ENCODE measurements around the gene IL34. TPM values are rescaled to one million over a fixed set of nuclear protein-coding genes. Genes with fewer than 3 reads are reported as not detected.

The IL34 gene
- total RNA-seq, 1 experiment from 2014 or later, result not detected

DNA sequence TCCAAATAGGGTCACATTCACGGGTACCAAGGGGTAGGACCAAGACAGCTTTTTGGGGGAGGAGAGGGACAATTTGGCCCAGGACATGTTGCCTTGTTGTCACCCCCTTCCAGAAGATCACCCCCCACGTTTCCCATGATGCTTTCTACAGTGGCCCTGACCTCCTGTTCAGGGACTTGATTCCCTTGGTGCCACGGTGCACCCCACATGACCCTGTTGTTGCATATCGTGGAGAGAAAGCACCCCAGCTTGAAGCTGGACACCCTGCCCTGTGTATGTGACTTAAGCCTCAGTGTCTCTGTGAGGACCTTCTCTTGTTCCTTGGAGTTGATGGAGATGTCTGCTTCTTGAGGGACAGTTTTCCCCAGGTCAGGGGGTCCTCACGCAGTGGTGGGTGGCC lies 12.6 kb downstream of the IL34 start:
- Histone ChIP-seq H3K4me3 (ENCODE audit: low read length) (no peak overlapping the region), H3K4me1 (ENCODE audit: low read length) (no peaks in the 10 kb centered on the region), H2AFZ (ENCODE audit: low read length) (no peak overlapping the region), H3K79me2 (ENCODE audit: low read length) (no peaks in the 10 kb centered on the region), H3K9me3 (ENCODE audit: low read length) (no peaks in the 10 kb centered on the region), H3K27ac (ENCODE audit: low read length) (no peak overlapping the region), H3K36me3 (ENCODE audit: insufficient read depth, low read length) (no peaks in the 10 kb centered on the region), H3K9ac (ENCODE audit: low read length) (no peak overlapping the region), H3K4me2 (ENCODE audit: low read depth, low read length, poor library complexity, severe bottlenecking) (no peak overlapping the region), H3K9me2 (replicated peaks; ENCODE audit: insufficient read depth, low read length) (no peaks in the 10 kb centered on the region), H3K27me3 (ENCODE audit: low read length) (no peaks in the 10 kb centered on the region), H4K20me1 (ENCODE audit: insufficient read depth, low read depth, low read length) (no peaks in the 10 kb centered on the region)
- no peak for DNase-seq

DNA sequence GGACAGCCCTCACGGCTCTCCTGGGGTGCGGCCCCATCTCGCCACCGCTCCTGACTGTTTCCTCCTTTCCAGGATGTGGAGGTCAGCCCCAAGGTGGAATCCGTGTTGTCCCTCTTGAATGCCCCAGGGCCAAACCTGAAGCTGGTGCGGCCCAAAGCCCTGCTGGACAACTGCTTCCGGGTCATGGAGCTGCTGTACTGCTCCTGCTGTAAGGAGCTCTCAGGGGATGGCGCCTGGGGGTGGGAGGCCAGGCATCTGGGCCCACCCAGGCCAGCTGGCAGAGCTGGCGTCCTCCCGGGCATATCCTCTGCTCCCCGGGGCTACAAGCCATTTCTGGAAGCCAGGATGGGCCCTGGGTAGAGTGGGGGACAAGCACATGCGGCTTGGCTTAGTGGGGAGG lies 13.2 kb downstream of the IL34 start:
- no peak for DNase-seq
- no peaks in the 10 kb centered on the region for H3K4me1 ChIP-seq (ENCODE audit: low read length)
- no peaks in the 10 kb centered on the region for H3K9me2 ChIP-seq (replicated peaks; ENCODE audit: insufficient read depth, low read length)

DNA sequence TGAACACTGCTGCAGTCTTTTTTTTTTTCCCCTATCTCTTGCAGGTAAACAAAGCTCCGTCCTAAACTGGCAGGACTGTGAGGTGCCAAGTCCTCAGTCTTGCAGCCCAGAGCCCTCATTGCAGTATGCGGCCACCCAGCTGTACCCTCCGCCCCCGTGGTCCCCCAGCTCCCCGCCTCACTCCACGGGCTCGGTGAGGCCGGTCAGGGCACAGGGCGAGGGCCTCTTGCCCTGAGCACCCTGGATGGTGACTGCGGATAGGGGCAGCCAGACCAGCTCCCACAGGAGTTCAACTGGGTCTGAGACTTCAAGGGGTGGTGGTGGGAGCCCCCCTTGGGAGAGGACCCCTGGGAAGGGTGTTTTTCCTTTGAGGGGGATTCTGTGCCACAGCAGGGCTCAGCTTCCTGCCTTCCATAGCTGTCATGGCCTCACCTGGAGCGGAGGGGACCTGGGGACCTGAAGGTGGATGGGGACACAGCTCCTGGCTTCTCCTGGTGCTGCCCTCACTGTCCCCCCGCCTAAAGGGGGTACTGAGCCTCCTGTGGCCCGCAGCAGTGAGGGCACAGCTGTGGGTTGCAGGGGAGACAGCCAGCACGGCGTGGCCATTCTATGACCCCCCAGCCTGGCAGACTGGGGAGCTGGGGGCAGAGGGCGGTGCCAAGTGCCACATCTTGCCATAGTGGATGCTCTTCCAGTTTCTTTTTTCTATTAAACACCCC lies 13.8 kb downstream of the IL34 start:
- H2AFZ ChIP-seq (ENCODE audit: low read length), result no peak overlapping the region
- no peaks in the 10 kb centered on the region for H3K9me3 ChIP-seq (ENCODE audit: low read length)
- H3K4me2 ChIP-seq (ENCODE audit: low read depth, low read length, poor library complexity, severe bottlenecking), result no peak overlapping the region
- no peak overlapping the region for H3K4me3 ChIP-seq (ENCODE audit: low read length)
- no peak for DNase-seq
- no peaks in the 10 kb centered on the region for H3K4me1 ChIP-seq (ENCODE audit: low read length)
- H3K36me3 ChIP-seq (ENCODE audit: insufficient read depth, low read length), result no peaks in the 10 kb centered on the region
- H3K9ac ChIP-seq (ENCODE audit: low read length), result no peak overlapping the region
- H4K20me1 ChIP-seq (ENCODE audit: insufficient read depth, low read depth, low read length), result no peaks in the 10 kb centered on the region
- H3K79me2 ChIP-seq (ENCODE audit: low read length), result no peaks in the 10 kb centered on the region
- H3K27me3 ChIP-seq (ENCODE audit: low read length), result no peaks in the 10 kb centered on the region
- no peaks in the 10 kb centered on the region for H3K9me2 ChIP-seq (replicated peaks; ENCODE audit: insufficient read depth, low read length)
- no peak overlapping the region for H3K27ac ChIP-seq (ENCODE audit: low read length)

More for the DNA sequence above, 13.2 kb downstream of the IL34 start:
- H3K27ac ChIP-seq (ENCODE audit: low read length), result no peak overlapping the region
- H3K4me3 ChIP-seq (ENCODE audit: low read length), result no peak overlapping the region
- H3K79me2 ChIP-seq (ENCODE audit: low read length), result no peaks in the 10 kb centered on the region
- no peaks in the 10 kb centered on the region for H3K9me3 ChIP-seq (ENCODE audit: low read length)
- no peak overlapping the region for H3K9ac ChIP-seq (ENCODE audit: low read length)
- H3K4me2 ChIP-seq (ENCODE audit: low read depth, low read length, poor library complexity, severe bottlenecking), result no peak overlapping the region
- H3K27me3 ChIP-seq (ENCODE audit: low read length), result no peaks in the 10 kb centered on the region
- H2AFZ ChIP-seq (ENCODE audit: low read length), result no peak overlapping the region
- no peaks in the 10 kb centered on the region for H3K36me3 ChIP-seq (ENCODE audit: insufficient read depth, low read length)
- no peaks in the 10 kb centered on the region for H4K20me1 ChIP-seq (ENCODE audit: insufficient read depth, low read depth, low read length)

DNA sequence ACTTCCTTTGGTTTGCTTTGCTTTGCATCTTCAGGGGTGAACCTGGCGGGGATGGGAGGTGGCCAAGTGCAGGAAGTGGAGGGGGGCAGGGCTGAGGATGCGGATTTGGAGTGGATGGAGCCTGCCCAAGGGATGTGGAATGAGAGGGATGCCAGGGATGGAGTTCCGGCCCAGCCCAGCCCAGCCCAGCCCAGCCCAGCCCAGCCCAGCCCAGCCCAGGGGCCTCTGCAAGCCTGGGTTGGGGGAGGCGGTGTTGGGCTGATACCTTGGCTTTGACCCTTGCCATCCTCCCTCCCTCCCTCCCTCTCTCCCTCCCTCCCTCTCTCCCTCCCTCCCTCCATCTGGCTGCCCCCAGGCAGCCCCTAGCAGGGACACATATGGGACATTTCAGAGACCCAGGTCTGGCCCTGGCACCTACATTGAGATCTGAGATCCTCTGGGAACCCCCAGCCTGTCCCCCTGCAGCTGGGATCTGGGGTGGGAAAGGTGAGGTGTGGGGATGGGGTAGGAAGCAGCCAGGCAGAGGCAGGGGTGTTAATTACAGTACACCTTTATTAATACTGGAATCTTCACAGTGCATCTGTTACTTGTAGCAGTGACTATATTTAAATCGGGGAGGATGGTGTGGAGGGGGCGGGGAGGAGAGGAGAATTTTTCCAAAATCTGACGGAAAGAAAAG lies 14.5 kb downstream of the IL34 start:
- H3K27ac ChIP-seq (ENCODE audit: low read length), result no peak overlapping the region
- no peaks in the 10 kb centered on the region for H3K9me2 ChIP-seq (replicated peaks; ENCODE audit: insufficient read depth, low read length)

DNA sequence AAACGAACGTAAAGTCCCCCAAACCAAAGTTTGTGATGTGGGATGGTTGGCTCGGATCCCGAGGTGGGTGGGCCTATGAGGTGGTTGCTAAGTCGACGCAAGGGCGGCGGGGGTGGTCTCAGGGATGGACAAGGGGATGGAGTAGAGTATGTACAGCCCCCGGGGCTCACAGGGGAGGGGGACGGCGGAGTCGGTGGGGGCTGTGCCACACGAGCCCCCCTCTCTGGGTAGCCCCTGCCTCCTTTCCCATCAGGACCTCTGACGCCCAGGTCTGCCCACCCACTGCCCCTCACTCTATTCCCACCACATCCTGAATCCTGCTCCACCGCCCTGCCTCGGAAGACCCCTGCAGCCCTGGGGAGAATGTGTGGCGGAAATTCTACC lies 15.2 kb downstream of the IL34 start:
- Histone ChIP-seq H3K79me2 (ENCODE audit: low read length) (no peaks in the 10 kb centered on the region), H3K4me3 (ENCODE audit: low read length) (no peak overlapping the region), H3K36me3 (ENCODE audit: insufficient read depth, low read length) (0 out of 2 replicates have a peak, but pooled peaks cover 2% of the 10 kb centered on the region), H3K9me3 (ENCODE audit: low read length) (no peaks in the 10 kb centered on the region), H2AFZ (ENCODE audit: low read length) (no peak overlapping the region), H3K27me3 (ENCODE audit: low read length) (no peaks in the 10 kb centered on the region), H3K9ac (ENCODE audit: low read length) (no peak overlapping the region), H3K27ac (ENCODE audit: low read length) (no peak overlapping the region), H3K4me2 (ENCODE audit: low read depth, low read length, poor library complexity, severe bottlenecking) (no peak overlapping the region), H3K4me1 (ENCODE audit: low read length) (no peaks in the 10 kb centered on the region), H4K20me1 (ENCODE audit: insufficient read depth, low read depth, low read length) (no peaks in the 10 kb centered on the region), H3K9me2 (replicated peaks; ENCODE audit: insufficient read depth, low read length) (no peaks in the 10 kb centered on the region)
- DNase-seq, result no peak

More for the DNA sequence above, 14.5 kb downstream of the IL34 start:
- no peaks in the 10 kb centered on the region for H3K9me3 ChIP-seq (ENCODE audit: low read length)
- H3K4me1 ChIP-seq (ENCODE audit: low read length), result no peaks in the 10 kb centered on the region
- H3K4me3 ChIP-seq (ENCODE audit: low read length), result no peak overlapping the region
- H3K36me3 ChIP-seq (ENCODE audit: insufficient read depth, low read length), result no peaks in the 10 kb centered on the region
- no peak overlapping the region for H3K4me2 ChIP-seq (ENCODE audit: low read depth, low read length, poor library complexity, severe bottlenecking)
- no peaks in the 10 kb centered on the region for H3K27me3 ChIP-seq (ENCODE audit: low read length)
- no peak for DNase-seq
- no peak overlapping the region for H2AFZ ChIP-seq (ENCODE audit: low read length)
- no peaks in the 10 kb centered on the region for H3K79me2 ChIP-seq (ENCODE audit: low read length)
- no peak overlapping the region for H3K9ac ChIP-seq (ENCODE audit: low read length)
- no peaks in the 10 kb centered on the region for H4K20me1 ChIP-seq (ENCODE audit: insufficient read depth, low read depth, low read length)

DNA sequence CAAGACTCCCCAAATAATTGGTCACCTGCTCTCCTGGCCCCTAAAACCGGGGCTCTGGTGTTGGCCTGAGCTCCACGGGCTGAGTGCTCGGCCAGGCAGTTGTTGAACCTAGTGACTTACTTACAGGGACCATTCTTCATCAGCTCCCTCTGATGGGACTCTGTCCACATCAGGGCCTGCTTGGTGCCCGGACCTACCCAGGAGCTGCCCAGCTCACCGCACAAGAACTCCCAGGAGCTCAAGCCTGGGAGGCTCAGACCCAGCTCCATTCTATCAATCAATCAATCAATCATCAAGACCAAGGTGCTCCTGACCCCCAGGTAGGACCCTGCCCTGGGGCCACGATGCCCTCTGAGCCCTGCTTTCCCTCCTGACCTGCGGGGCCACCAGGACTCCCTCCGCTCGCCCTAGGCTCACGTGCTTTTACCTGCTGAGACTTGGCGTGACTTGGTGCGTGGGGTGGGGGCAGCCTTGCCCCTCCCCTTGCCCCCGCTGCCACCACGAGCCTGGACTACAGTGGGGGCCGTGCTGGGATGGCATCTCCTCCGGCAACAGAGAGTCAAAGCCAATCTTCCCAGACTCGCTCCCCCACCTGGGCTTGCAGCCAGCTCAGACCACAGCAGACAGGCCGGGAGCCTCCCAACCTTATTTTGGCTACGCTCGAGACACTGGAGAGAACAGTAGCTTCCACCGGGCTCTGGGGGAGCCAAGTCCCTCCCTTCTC lies 15.7 kb downstream of the IL34 start:
- no peaks in the 10 kb centered on the region for H4K20me1 ChIP-seq (ENCODE audit: insufficient read depth, low read depth, low read length)
- no peak overlapping the region for H3K4me2 ChIP-seq (ENCODE audit: low read depth, low read length, poor library complexity, severe bottlenecking)
- DNase-seq, result no peak

DNA sequence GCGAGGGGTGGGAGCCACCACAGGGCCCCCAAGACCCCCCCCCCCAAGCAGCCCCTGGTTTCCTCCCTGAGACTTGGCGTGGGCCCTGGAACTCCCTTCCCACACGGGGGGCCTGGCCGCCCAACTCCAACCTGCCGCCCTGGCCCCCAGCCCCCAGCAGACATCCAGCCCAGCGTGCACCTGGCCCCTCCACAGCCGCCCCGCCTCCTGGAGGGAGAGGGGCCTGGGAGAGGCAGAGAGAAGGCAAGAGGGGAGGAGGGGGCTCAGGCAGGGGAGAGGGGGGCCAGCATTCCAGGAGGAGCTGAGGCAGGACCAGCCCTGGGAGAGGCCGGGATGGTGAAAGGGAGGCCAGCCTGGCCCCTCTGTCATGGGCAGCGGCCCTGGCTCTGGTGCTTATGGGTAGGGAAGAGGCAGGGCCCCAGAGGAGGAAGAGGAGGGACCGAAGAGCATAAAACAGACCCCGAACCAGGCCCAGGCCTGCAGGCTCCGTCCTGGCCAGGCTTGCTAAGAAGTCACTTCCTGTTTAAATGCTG lies 16.7 kb downstream of the IL34 start:
- Histone ChIP-seq H3K9me2 (replicated peaks; ENCODE audit: insufficient read depth, low read length) (no peaks in the 10 kb centered on the region), H3K9me3 (ENCODE audit: low read length) (no peaks in the 10 kb centered on the region), H3K27me3 (ENCODE audit: low read length) (no peaks in the 10 kb centered on the region), H3K27ac (ENCODE audit: low read length) (no peak overlapping the region), H3K4me3 (ENCODE audit: low read length) (no peak overlapping the region), H4K20me1 (ENCODE audit: insufficient read depth, low read depth, low read length) (no peaks in the 10 kb centered on the region), H3K79me2 (ENCODE audit: low read length) (no peaks in the 10 kb centered on the region), H3K36me3 (ENCODE audit: insufficient read depth, low read length) (0 out of 2 replicates have a peak, but pooled peaks cover 3% of the 10 kb centered on the region), H3K4me2 (ENCODE audit: low read depth, low read length, poor library complexity, severe bottlenecking) (no peak overlapping the region), H2AFZ (ENCODE audit: low read length) (no peak overlapping the region), H3K4me1 (ENCODE audit: low read length) (no peaks in the 10 kb centered on the region), H3K9ac (ENCODE audit: low read length) (no peak overlapping the region)
- DNase-seq, result no peak

More for the DNA sequence above, 15.7 kb downstream of the IL34 start:
- Histone ChIP-seq H2AFZ (ENCODE audit: low read length) (no peak overlapping the region), H3K79me2 (ENCODE audit: low read length) (no peaks in the 10 kb centered on the region), H3K9me3 (ENCODE audit: low read length) (no peaks in the 10 kb centered on the region), H3K9ac (ENCODE audit: low read length) (no peak overlapping the region), H3K36me3 (ENCODE audit: insufficient read depth, low read length) (0 out of 2 replicates have a peak, but pooled peaks cover 3% of the 10 kb centered on the region), H3K4me3 (ENCODE audit: low read length) (no peak overlapping the region), H3K4me1 (ENCODE audit: low read length) (no peaks in the 10 kb centered on the region), H3K9me2 (replicated peaks; ENCODE audit: insufficient read depth, low read length) (no peaks in the 10 kb centered on the region), H3K27ac (ENCODE audit: low read length) (no peak overlapping the region), H3K27me3 (ENCODE audit: low read length) (no peaks in the 10 kb centered on the region)

Data from Karpas-422 (cell line).